Prostate gland (tissue), 2 donors: ENCODE measurements around the gene ARL3. TPM values are rescaled to one million over a fixed set of nuclear protein-coding genes. Genes with fewer than 3 reads are reported as not detected.

Source experiments
- DNase-seq: peaks from one replicate; pipeline ENCODE4 v3.0.0-alpha.2; 2019; ENCODE audit warnings: low spot score
- H3K27ac ChIP-seq, 2 donors: fragments of 200-600 bp; sonication (generic); 2 replicates each; pipeline ENCODE4 v1.5.1; 2017 to 2019
- H3K27me3 ChIP-seq: fragments of 200-600 bp; sonication (generic); replicated peaks from 2 replicates; pipeline ENCODE4 v1.5.1; 2019; ENCODE audit not compliant: insufficient read depth
- H3K36me3 ChIP-seq, 2 donors: fragments of 200-600 bp; sonication (generic); 1 replicate in 1 of 2; 2 replicates in 1 of 2; pipeline versions ENCODE4 v1.5.1 to v1.8.1; 2017 to 2019
- H3K4me1 ChIP-seq: fragments of 200-600 bp; sonication (generic); replicated peaks from 2 replicates; pipeline ENCODE4 v1.5.1; 2019
- H3K4me3 ChIP-seq, 2 donors: fragments of 200-600 bp; sonication (generic); 2 replicates each; pipeline ENCODE4 v1.5.1; 2017 to 2019
- H3K9me3 ChIP-seq: fragments of 200-600 bp; sonication (generic); 2 replicates; pipeline ENCODE4 v1.5.1; 2017
- POLR2A ChIP-seq: fragments of 450-650 bp; IDR thresholded peaks from one replicate; pipeline ENCODE4 v1.6.1; 2016; ENCODE audit warnings: antibody characterized with exemption, mild to moderate bottlenecking
- POLR2AphosphoS5 ChIP-seq: sonication (generic); formaldehyde crosslinking; IDR thresholded peaks from one replicate; pipeline ENCODE4 v1.6.1; 2017; ENCODE audit warnings: antibody characterized with exemption
- WGBS: methylation state at CpG from one replicate; pipeline ENCODE4 v1.1.5; 2018; 5-methylcytosine and 5-hydroxymethylcytosine counted together
- intact Hi-C: fragments of 100-400 bp; cut with DNase I; formaldehyde crosslinking; loops from one replicate; pipeline ENCODE4 v1.14.2; 2022
- total RNA-seq, 2 donors: library from RNA; depleted of rRNA; stranded (reverse); fragments of >200 nt; gene quantifications; one replicate each; pipeline ENCODE4 v1.1.0, GENCODE V29; 2016
- TF ChIP-seq, protein P1 (sequence below), 4 experiments: fragments of 200-600 bp in 2 of 4; fragments of 450-650 bp in 2 of 4; sonication (generic) in 2 of 4; IDR thresholded peaks; 1 replicate in 3 of 4; 2 replicates in 1 of 4; pipeline ENCODE4 v1.5.1; 2016 to 2019; ENCODE audit warnings: antibody characterized with exemption in 4 of 4, mild to moderate bottlenecking in 2 of 4, moderate library complexity in 2 of 4

ARL3 gene
- total RNA-seq, 2 donors from 2014 or later: 8.0 to 8.5 TPM

DNA sequence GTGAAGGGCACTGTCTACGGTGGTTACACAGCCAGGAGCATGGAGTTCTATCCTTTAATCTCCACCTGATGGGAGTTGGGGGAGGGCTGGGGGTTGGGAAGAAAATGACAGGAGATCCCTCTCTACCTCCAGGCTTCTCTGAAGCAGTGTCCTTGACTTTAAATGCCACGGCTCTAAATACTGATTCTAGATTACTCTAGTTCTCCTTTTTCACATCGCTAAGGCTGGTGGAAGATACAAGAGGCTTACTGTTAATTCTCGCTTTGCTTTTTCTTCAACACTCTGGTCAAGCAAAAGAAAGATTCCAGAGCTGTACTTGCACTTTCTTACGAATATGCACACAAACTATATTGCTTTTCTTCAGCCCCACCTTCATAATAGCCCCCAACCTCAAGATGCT lies 30.5 kb downstream of the ARL3 start:
- TF ChIP-seq POLR2A: no peak
- TF ChIP-seq, protein P1, sequence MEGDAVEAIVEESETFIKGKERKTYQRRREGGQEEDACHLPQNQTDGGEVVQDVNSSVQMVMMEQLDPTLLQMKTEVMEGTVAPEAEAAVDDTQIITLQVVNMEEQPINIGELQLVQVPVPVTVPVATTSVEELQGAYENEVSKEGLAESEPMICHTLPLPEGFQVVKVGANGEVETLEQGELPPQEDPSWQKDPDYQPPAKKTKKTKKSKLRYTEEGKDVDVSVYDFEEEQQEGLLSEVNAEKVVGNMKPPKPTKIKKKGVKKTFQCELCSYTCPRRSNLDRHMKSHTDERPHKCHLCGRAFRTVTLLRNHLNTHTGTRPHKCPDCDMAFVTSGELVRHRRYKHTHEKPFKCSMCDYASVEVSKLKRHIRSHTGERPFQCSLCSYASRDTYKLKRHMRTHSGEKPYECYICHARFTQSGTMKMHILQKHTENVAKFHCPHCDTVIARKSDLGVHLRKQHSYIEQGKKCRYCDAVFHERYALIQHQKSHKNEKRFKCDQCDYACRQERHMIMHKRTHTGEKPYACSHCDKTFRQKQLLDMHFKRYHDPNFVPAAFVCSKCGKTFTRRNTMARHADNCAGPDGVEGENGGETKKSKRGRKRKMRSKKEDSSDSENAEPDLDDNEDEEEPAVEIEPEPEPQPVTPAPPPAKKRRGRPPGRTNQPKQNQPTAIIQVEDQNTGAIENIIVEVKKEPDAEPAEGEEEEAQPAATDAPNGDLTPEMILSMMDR (IDR thresholded peaks at IDR 0.05): no peak
- TF ChIP-seq POLR2AphosphoS5: no peak
- WGBS: 86% methylated on average over 5 of the region's 5 CpGs
- no peaks in the 10 kb centered on the region for H3K27me3 ChIP-seq
- H3K4me1 ChIP-seq: no peaks in the 10 kb centered on the region
- no peaks in the 10 kb centered on the region for H3K9me3 ChIP-seq
- H3K27ac ChIP-seq: no peak overlapping the region
- no peak overlapping the region for H3K4me3 ChIP-seq
- intact Hi-C loops: no loop called here
- DNase-seq: no peak
- H3K36me3 ChIP-seq: no peaks in the 10 kb centered on the region

DNA sequence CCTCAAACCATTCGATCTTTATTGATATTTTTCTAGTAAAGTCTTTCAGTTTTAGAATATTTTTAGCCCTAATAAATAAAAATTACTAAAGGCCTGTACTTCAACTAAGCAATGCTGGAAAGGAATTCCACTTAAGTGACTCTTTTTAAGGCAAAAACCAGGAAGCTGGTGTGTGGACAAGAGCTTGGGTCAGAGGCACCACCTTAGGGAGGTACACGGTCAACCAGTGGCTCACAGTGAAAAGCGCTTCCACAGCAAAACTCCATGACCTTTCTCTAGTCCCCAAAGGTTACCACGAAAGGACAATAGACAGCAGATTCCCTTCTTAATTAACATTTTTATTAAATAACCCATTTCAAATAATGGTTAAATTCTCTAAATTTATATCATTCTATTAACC lies 31.2 kb downstream of the ARL3 start:
- Histone ChIP-seq H3K27ac (no peak overlapping the region), H3K36me3 (no peaks in the 10 kb centered on the region), H3K9me3 (no peaks in the 10 kb centered on the region), H3K27me3 (no peaks in the 10 kb centered on the region), H3K4me3 (no peak overlapping the region), H3K4me1 (peaks cover 4% of the 10 kb centered on the region)
- WGBS: 89% methylated on average over 4 of the region's 4 CpGs
- TF ChIP-seq, protein P1 (IDR thresholded peaks at IDR 0.05): no peak
- TF ChIP-seq POLR2A (no peak), POLR2AphosphoS5 (no peak)
- intact Hi-C loops: no loop called here
- DNase-seq: no peak

DNA sequence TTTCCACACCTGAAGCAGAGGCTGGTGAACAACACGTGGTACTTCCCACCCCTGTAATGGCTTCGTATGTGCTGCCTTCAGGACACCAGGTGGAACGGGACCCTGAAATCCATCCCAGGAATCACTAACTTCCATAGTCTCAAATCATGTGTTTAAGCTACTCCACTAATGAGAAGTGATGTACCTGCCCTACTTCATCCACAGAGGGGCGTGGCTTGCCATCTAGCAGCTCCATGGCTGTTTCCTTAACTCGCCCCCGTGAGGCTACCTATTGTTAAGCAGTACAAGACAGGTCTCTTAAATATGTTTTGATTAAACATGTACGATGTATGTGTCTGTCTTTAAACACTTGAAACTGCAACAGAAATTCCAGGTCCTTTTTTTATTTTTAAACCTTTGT lies 31.8 kb downstream of the ARL3 start:
- Histone ChIP-seq H3K27ac (no peak overlapping the region), H3K36me3 (no peaks in the 10 kb centered on the region), H3K4me1 (peaks cover 5% of the 10 kb centered on the region), H3K27me3 (no peaks in the 10 kb centered on the region), H3K4me3 (no peak overlapping the region), H3K9me3 (no peaks in the 10 kb centered on the region)
- TF ChIP-seq POLR2A (no peak), POLR2AphosphoS5 (no peak)
- TF ChIP-seq, protein P1 (IDR thresholded peaks at IDR 0.05): no peak
- no peak for DNase-seq
- WGBS: 71% methylated on average over 7 of the region's 7 CpGs
- intact Hi-C loops: no loop called here

GRCh38 chr10:102681696-102682095 lies 32.5 kb downstream of the ARL3 start:
- Histone ChIP-seq H3K36me3 (no peaks in the 10 kb centered on the region), H3K4me3 (no peak overlapping the region), H3K27ac (no peak overlapping the region), H3K4me1 (peaks cover 5% of the 10 kb centered on the region), H3K27me3 (no peaks in the 10 kb centered on the region), H3K9me3 (no peaks in the 10 kb centered on the region)
- no peak for TF ChIP-seq POLR2AphosphoS5
- TF ChIP-seq POLR2A: no peak
- TF ChIP-seq, protein P1 (IDR thresholded peaks at IDR 0.05): no peak
- intact Hi-C loops: no loop called here
- DNase-seq: no peak
- 88% methylated on average over 5 of the region's 5 CpGs for WGBS

GRCh38 chr10:102679596-102679995 lies 34.6 kb downstream of the ARL3 start:
- no peaks in the 10 kb centered on the region for H3K36me3 ChIP-seq
- TF ChIP-seq, protein P1 (IDR thresholded peaks at IDR 0.05): no peak
- TF ChIP-seq POLR2AphosphoS5: no peak
- no peak for TF ChIP-seq POLR2A
- intact Hi-C loops: no loop called here
- no peak overlapping the region for H3K4me3 ChIP-seq
- no peak for DNase-seq
- H3K9me3 ChIP-seq: no peaks in the 10 kb centered on the region
- H3K4me1 ChIP-seq: peaks cover 14% of the 10 kb centered on the region
- no peaks in the 10 kb centered on the region for H3K27me3 ChIP-seq
- WGBS: 96% methylated on average over 4 of the region's 4 CpGs
- H3K27ac ChIP-seq: no peak overlapping the region
